Measurements from ENCODE around the gene MARS1. TPM values are rescaled to one million over a fixed set of nuclear protein-coding genes. Genes with fewer than 3 reads are reported as not detected.

Gene MARS1
- total RNA-seq, 2 experiments from 2014 or later: 203 to 204 TPM

GRCh38 chr12:57470286-57470969 is 17.4 kb upstream of the MARS1 start:
- peaks cover 70% of the 10 kb centered on the region for H3K36me3 ChIP-seq (ENCODE audit: insufficient read depth, low read length)
- H3K4me1 ChIP-seq (ENCODE audit: insufficient read depth, low read length): peaks cover 39% of the 10 kb centered on the region
- ATAC-seq (ENCODE audit: poor library complexity) (no peak), DNase-seq (no peak)
- H3K27me3 ChIP-seq (ENCODE audit: control insufficient read depth in 1 of 2, insufficient read depth in 2 of 2, low read length in 2 of 2): no peaks in the 10 kb centered on the region
- TF ChIP-seq, protein P1, sequence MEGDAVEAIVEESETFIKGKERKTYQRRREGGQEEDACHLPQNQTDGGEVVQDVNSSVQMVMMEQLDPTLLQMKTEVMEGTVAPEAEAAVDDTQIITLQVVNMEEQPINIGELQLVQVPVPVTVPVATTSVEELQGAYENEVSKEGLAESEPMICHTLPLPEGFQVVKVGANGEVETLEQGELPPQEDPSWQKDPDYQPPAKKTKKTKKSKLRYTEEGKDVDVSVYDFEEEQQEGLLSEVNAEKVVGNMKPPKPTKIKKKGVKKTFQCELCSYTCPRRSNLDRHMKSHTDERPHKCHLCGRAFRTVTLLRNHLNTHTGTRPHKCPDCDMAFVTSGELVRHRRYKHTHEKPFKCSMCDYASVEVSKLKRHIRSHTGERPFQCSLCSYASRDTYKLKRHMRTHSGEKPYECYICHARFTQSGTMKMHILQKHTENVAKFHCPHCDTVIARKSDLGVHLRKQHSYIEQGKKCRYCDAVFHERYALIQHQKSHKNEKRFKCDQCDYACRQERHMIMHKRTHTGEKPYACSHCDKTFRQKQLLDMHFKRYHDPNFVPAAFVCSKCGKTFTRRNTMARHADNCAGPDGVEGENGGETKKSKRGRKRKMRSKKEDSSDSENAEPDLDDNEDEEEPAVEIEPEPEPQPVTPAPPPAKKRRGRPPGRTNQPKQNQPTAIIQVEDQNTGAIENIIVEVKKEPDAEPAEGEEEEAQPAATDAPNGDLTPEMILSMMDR (IDR thresholded peaks at IDR 0.05): no peak
- peak overlapping the region in 1 of 2 donors; percentile 40 for H3K27ac ChIP-seq (ENCODE audit: low read depth in 1 of 2, low read length in 2 of 2)
- Mint-ChIP-seq H3K27me3 (no peaks in the 10 kb centered on the region), H3K36me3 (ENCODE audit: low read depth) (peaks cover 75% of the 10 kb centered on the region), H3K9me3 (no peaks in the 10 kb centered on the region), H3K4me1 (ENCODE audit: low read depth) (peaks cover 62% of the 10 kb centered on the region), H3K27ac (no peak overlapping the region), H3K4me3 (no peak overlapping the region)
- ChIA-PET CTCF (no interaction called here), POLR2A (interaction anchor here (0.9 to 2.7 kb wide), 3 partner anchors 9 to 11 kb away, joined by 3 to 9 read pairs (median 8); partner anchors contain the start of genes ARHGAP9 and GLI1)
- intact Hi-C loops (cut with DNase I, micrococcal nuclease): no loop called here
- H3K4me3 ChIP-seq (ENCODE audit: low read length): no peak overlapping the region
- H3K9me3 ChIP-seq (ENCODE audit: control insufficient read depth in 1 of 2, insufficient read depth in 1 of 2, low read length in 2 of 2): no peaks in the 10 kb centered on the region

DNA sequence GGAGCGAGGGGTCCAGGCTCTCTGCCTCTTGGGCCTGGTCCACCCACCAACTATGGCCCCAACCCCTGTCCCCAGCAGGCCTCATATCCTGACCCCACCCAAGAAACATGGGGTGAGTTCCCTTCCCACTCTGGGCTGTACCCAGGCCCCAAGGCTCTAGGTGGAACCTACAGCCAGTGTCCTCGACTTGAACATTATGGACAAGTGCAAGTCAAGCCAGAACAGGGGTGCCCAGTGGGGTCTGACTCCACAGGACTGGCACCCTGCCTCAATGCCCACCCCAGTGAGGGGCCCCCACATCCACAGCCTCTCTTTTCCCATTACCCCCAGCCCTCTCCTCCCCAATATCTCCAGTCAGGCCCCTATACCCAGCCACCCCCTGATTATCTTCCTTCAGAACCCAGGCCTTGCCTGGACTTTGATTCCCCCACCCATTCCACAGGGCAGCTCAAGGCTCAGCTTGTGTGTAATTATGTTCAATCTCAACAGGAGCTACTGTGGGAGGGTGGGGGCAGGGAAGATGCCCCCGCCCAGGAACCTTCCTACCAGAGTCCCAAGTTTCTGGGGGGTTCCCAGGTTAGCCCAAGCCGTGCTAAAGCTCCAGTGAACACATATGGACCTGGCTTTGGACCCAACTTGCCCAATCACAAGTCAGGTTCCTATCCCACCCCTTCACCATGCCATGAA is 16.8 kb upstream of the MARS1 start:
- Histone ChIP-seq H3K4me3 (ENCODE audit: low read length) (no peak overlapping the region), H3K27ac (ENCODE audit: low read depth in 1 of 2, low read length in 2 of 2) (peak overlapping the region in 1 of 2 donors; percentile 40), H3K27me3 (ENCODE audit: control insufficient read depth in 1 of 2, insufficient read depth in 2 of 2, low read length in 2 of 2) (no peaks in the 10 kb centered on the region), H3K36me3 (ENCODE audit: insufficient read depth, low read length) (peaks cover 74% of the 10 kb centered on the region), H3K9me3 (ENCODE audit: control insufficient read depth in 1 of 2, insufficient read depth in 1 of 2, low read length in 2 of 2) (no peaks in the 10 kb centered on the region), H3K4me1 (ENCODE audit: insufficient read depth, low read length) (peaks cover 46% of the 10 kb centered on the region)
- no peak overlapping the region for H3K27ac Mint-ChIP-seq
- intact Hi-C loops (cut with DNase I, micrococcal nuclease): no loop called here
- H3K27me3 Mint-ChIP-seq: no peaks in the 10 kb centered on the region
- H3K4me1 Mint-ChIP-seq (ENCODE audit: low read depth): peaks cover 58% of the 10 kb centered on the region
- peaks cover 76% of the 10 kb centered on the region for H3K36me3 Mint-ChIP-seq (ENCODE audit: low read depth)
- TF ChIP-seq, protein P1 (IDR thresholded peaks at IDR 0.05): no peak
- no peak for DNase-seq
- ATAC-seq (ENCODE audit: poor library complexity): no peak
- H3K4me3 Mint-ChIP-seq: peak overlapping the region; percentile 11
- ChIA-PET CTCF (interaction anchor here (1.1 kb wide), 1 partner anchor 9 kb away, joined by 3 read pairs; no protein-coding TSS in a partner anchor), POLR2A (interaction anchor here (1.4 to 2.7 kb wide), 2 partner anchors 9 to 12 kb away, joined by 5 to 9 read pairs; partner anchors contain the start of gene ARHGAP9)
- no peaks in the 10 kb centered on the region for H3K9me3 Mint-ChIP-seq

DNA sequence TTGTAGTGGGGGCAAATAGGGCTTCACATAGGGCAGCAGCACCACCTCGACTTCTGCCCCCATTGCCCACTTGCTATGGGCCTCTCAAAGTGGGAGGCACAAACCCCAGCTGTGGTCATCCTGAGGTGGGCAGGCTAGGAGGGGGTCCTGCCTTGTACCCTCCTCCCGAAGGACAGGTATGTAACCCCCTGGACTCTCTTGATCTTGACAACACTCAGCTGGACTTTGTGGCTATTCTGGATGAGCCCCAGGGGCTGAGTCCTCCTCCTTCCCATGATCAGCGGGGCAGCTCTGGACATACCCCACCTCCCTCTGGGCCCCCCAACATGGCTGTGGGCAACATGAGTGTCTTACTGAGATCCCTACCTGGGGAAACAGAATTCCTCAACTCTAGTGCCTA is 16.2 kb upstream of the MARS1 start:
- TF ChIP-seq, protein P1 (IDR thresholded peaks at IDR 0.05): no peak
- Mint-ChIP-seq H3K4me1 (ENCODE audit: low read depth) (peaks cover 64% of the 10 kb centered on the region), H3K9me3 (no peaks in the 10 kb centered on the region), H3K36me3 (ENCODE audit: low read depth) (peaks cover 82% of the 10 kb centered on the region), H3K4me3 (no peak overlapping the region), H3K27ac (peak overlapping the region; percentile 61), H3K27me3 (no peaks in the 10 kb centered on the region)
- DNase-seq (no peak), ATAC-seq (ENCODE audit: poor library complexity) (no peak)
- peak overlapping the region in 1 of 2 donors; percentile 40 for H3K27ac ChIP-seq (ENCODE audit: low read depth in 1 of 2, low read length in 2 of 2)
- peaks cover 52% of the 10 kb centered on the region for H3K4me1 ChIP-seq (ENCODE audit: insufficient read depth, low read length)
- no peak overlapping the region for H3K4me3 ChIP-seq (ENCODE audit: low read length)
- POLR2A ChIA-PET: interaction anchor here (1.4 kb wide), 1 partner anchor 13 kb away, joined by 5 read pairs; no protein-coding TSS in a partner anchor
- intact Hi-C loops (cut with DNase I, micrococcal nuclease): no loop called here
- no peaks in the 10 kb centered on the region for H3K27me3 ChIP-seq (ENCODE audit: control insufficient read depth in 1 of 2, insufficient read depth in 2 of 2, low read length in 2 of 2)
- CTCF ChIA-PET: interaction anchor here (1.1 kb wide), 1 partner anchor 10 kb away, joined by 3 read pairs; no protein-coding TSS in a partner anchor
- H3K36me3 ChIP-seq (ENCODE audit: insufficient read depth, low read length): peaks cover 74% of the 10 kb centered on the region
- no peaks in the 10 kb centered on the region for H3K9me3 ChIP-seq (ENCODE audit: control insufficient read depth in 1 of 2, insufficient read depth in 1 of 2, low read length in 2 of 2)
